ENCODE measurements around the gene WAPL. TPM values are rescaled to one million over a fixed set of nuclear protein-coding genes. Genes with fewer than 3 reads are reported as not detected.

Gene WAPL
- total RNA-seq, 1 experiment from 2014 or later, result 24.5 TPM

GRCh38 chr10:86409183-86409582 is 112.4 kb downstream of the WAPL start:
- ATAC-seq, result no peak
- ChIA-PET POLR2A (ENCODE audit: unreplicated experiment) (no interaction called here), CTCF (no interaction called here)
- no peak overlapping the region for H3K27ac ChIP-seq (ENCODE audit: low read length)
- no peaks in the 10 kb centered on the region for H3K79me2 ChIP-seq (ENCODE audit: low read length)
- H3K4me2 ChIP-seq (ENCODE audit: low read length), result no peak overlapping the region
- no peaks in the 10 kb centered on the region for H3F3A ChIP-seq (ENCODE audit: low read length, unreplicated experiment)
- no TSS peak for BruUV-seq (replicated peaks)
- H3K4me3 ChIP-seq (ENCODE audit: low read length), result no peak overlapping the region
- TF ChIP-seq EZH2 (IDR thresholded peaks at IDR 0.05; ENCODE audit: low read length, unreplicated experiment) (no peak), EZH2phosphoT487 (IDR thresholded peaks at IDR 0.05; ENCODE audit: borderline replicate concordance, low read length) (no peak), CTCF (conservative IDR thresholded peaks at IDR 0.05; ENCODE audit: low read depth, low read length) (no peak)
- intact Hi-C loops (cut with micrococcal nuclease), result no loop called here
- no peaks in the 10 kb centered on the region for H4K20me1 ChIP-seq (ENCODE audit: low read length)
- H3K9me2 ChIP-seq (replicated peaks; ENCODE audit: low read length), result no peaks in the 10 kb centered on the region
- no peaks in the 10 kb centered on the region for H3K27me3 ChIP-seq (ENCODE audit: low read length)
- H2AFZ ChIP-seq (ENCODE audit: low read length), result no peak overlapping the region
- no peak for DNase-seq
- H3K4me1 ChIP-seq (ENCODE audit: insufficient read depth, low read length), result no peaks in the 10 kb centered on the region; the same call in 1 of the 2 replicates
- no peaks in the 10 kb centered on the region for H3K36me3 ChIP-seq (ENCODE audit: low read depth, low read length)
- H3K9ac ChIP-seq (ENCODE audit: low read length), result no peak overlapping the region
- no peaks in the 10 kb centered on the region for H3K9me3 ChIP-seq (ENCODE audit: low read length)

DNA sequence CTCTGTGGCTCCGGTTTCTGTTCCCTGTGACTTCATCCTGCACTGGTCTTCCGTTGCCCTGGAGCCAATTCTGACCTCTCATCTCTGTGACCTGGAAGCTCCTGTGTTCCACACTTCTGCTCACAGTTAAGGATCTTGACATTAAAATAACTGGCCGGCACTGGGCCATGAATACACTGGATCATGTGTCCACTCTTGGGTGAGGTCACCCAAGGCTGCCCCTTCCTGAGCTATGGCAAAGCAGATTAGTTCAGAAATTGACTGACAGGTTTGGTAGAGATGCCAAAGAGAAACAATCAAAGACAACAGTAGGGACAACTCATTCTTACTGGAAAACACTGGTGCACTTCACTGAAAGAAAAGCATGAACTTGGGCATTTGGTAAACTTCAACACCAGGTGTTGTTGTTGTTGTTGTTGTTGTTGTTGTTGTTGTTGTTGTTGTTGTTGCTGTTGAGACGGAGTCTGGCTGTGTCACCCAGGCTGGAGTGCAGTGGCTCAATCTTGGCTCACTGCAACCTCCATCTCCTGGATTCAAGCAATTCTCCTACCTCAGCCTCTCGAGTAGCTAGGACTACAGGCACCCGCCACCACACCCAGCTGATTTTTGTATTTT is 118.3 kb downstream of the WAPL start:
- ChIA-PET CTCF (no interaction called here), POLR2A (ENCODE audit: unreplicated experiment) (no interaction called here)
- BruUV-seq (replicated peaks), result no TSS peak
- Histone ChIP-seq H3F3A (ENCODE audit: low read length, unreplicated experiment) (no peaks in the 10 kb centered on the region), H3K9me2 (replicated peaks; ENCODE audit: low read length) (no peaks in the 10 kb centered on the region), H3K27ac (ENCODE audit: low read length) (no peak overlapping the region), H3K36me3 (ENCODE audit: low read depth, low read length) (no peaks in the 10 kb centered on the region), H3K79me2 (ENCODE audit: low read length) (no peaks in the 10 kb centered on the region), H3K4me1 (ENCODE audit: insufficient read depth, low read length) (peaks cover 10% of the 10 kb centered on the region), H3K4me3 (ENCODE audit: low read length) (no peak overlapping the region), H4K20me1 (ENCODE audit: low read length) (no peaks in the 10 kb centered on the region), H3K9ac (ENCODE audit: low read length) (no peak overlapping the region), H3K9me3 (ENCODE audit: low read length) (no peaks in the 10 kb centered on the region), H3K27me3 (ENCODE audit: low read length) (no peaks in the 10 kb centered on the region), H3K4me2 (ENCODE audit: low read length) (no peak overlapping the region), H2AFZ (ENCODE audit: low read length) (no peak overlapping the region)
- ATAC-seq, result no peak
- no peak for DNase-seq
- intact Hi-C loops (cut with micrococcal nuclease), result no loop called here
- TF ChIP-seq EZH2phosphoT487 (IDR thresholded peaks at IDR 0.05; ENCODE audit: borderline replicate concordance, low read length), result no peak
- no peak for TF ChIP-seq CTCF (conservative IDR thresholded peaks at IDR 0.05; ENCODE audit: low read depth, low read length)
- no peak for TF ChIP-seq EZH2 (IDR thresholded peaks at IDR 0.05; ENCODE audit: low read length, unreplicated experiment)

DNA sequence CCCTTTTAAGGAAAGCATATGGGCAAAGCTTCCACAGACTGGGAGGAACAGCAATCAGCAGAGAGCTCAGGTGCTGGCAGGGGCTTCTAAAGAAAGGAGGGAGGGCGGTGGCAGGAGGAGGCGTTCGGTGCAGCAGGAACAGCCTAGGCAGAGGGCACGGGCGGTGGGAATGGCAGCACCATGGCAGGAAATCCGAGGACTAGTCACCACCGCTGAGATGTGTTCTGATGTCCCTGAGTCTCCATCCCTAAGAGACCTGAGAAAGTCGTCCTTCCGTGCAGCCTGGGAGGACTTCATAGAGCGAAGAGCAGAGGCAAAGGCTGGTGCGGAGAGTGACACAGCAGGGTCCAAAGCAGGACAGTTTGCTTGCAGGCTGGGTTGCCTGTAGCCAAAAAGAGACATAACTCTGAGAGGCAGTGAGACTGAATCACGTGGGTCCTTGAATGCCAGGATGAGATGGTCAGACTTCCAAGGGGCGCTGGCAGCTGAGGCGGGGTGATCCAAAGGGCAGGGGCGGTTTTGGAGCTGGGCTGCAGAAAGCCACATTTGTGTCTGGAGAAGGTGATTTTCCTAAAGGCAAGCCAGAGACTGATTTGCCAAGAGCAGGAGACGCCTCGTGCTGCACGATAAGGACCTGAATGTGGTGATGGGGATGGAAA is 119.2 kb downstream of the WAPL start:
- TF ChIP-seq EZH2phosphoT487 (IDR thresholded peaks at IDR 0.05; ENCODE audit: borderline replicate concordance, low read length), result no peak
- TF ChIP-seq CTCF (conservative IDR thresholded peaks at IDR 0.05; ENCODE audit: low read depth, low read length), result no peak
- TF ChIP-seq EZH2 (IDR thresholded peaks at IDR 0.05; ENCODE audit: low read length, unreplicated experiment), result no peak
- no peaks in the 10 kb centered on the region for H3K79me2 ChIP-seq (ENCODE audit: low read length)
- BruUV-seq (replicated peaks), result no TSS peak
- H4K20me1 ChIP-seq (ENCODE audit: low read length), result no peaks in the 10 kb centered on the region
- intact Hi-C loops (cut with micrococcal nuclease), result no loop called here
- H2AFZ ChIP-seq (ENCODE audit: low read length), result no peak overlapping the region
- no peak overlapping the region for H3K4me3 ChIP-seq (ENCODE audit: low read length)
- no peaks in the 10 kb centered on the region for H3K36me3 ChIP-seq (ENCODE audit: low read depth, low read length)
- no peak overlapping the region for H3K27ac ChIP-seq (ENCODE audit: low read length)
- H3K9ac ChIP-seq (ENCODE audit: low read length), result no peak overlapping the region
- H3K9me3 ChIP-seq (ENCODE audit: low read length), result no peaks in the 10 kb centered on the region
- no peaks in the 10 kb centered on the region for H3F3A ChIP-seq (ENCODE audit: low read length, unreplicated experiment)
- POLR2A ChIA-PET (ENCODE audit: unreplicated experiment), result no interaction called here
- H3K4me2 ChIP-seq (ENCODE audit: low read length), result no peak overlapping the region
- H3K9me2 ChIP-seq (replicated peaks; ENCODE audit: low read length), result no peaks in the 10 kb centered on the region
- no peak for ATAC-seq
- H3K27me3 ChIP-seq (ENCODE audit: low read length), result no peaks in the 10 kb centered on the region
- peaks cover 10% of the 10 kb centered on the region for H3K4me1 ChIP-seq (ENCODE audit: insufficient read depth, low read length)
- no peak for DNase-seq
- CTCF ChIA-PET, result no interaction called here

All from PC-3 (cell line).